HepG2 (cell line): ENCODE measurements around the gene DVL3. TPM values are rescaled to one million over a fixed set of nuclear protein-coding genes. Genes with fewer than 3 reads are reported as not detected.

Experiments used
- ATAC-seq: fragments of 200-7000 bp; cut with Tn5 transposase; 3 replicates; pipeline ENCODE4 v1.9.1; 2020; ENCODE audit warnings: mild to moderate bottlenecking, moderate library complexity
- BruUV-seq: library from RNA; stranded (reverse); fragments of 400-500 nt; replicated peaks from 2 replicates; lab custom pipeline; 2021; lab: Mats Ljungman, UMichigan
- CTCF ChIA-PET: fragments of 300-600 bp; formaldehyde crosslinking; extraction: SDS; loops from one replicate; lab custom pipeline; 2021; ENCODE audit warnings: low total read pairs, inconsistent platforms, low intra/inter-chr PET ratio; lab: Yijun Ruan, JAX
- POLR2A ChIA-PET: fragments of 350-600 bp; sonication (Branson Sonifier 250); formaldehyde crosslinking; loops from one replicate; lab custom pipeline; 2020; ENCODE audit warnings: antibody characterized with exemption, inconsistent platforms; lab: Yijun Ruan, JAX
- DNase-seq: peaks from one replicate; pipeline ENCODE4 v3.0.0-alpha.2; 2015; ENCODE audit warnings: low spot score
- FAIRE-seq: peaks from 3 replicates; lab custom pipeline; 2011; peaks lifted over from hg19 to GRCh38; lab: Jason Lieb, UNC
- H2AFZ ChIP-seq: one replicate; pipeline ENCODE4 v1.6.1; 2011; ENCODE audit warnings: low read length, inconsistent platforms
- H3K27ac ChIP-seq: fragments of 300-600 bp; 3 replicates; pipeline ENCODE4 v1.8.0; 2011; ENCODE audit warnings: mixed run types, mild to moderate bottlenecking, mixed read lengths, low read length, inconsistent platforms; ENCODE audit not compliant: insufficient read depth; ENCODE audit errors: extremely low read length
- H3K27me3 ChIP-seq, 2 experiments: fragments of 200-600 bp in 1 of 2; 2 replicates in 1 of 2; 3 replicates in 1 of 2; pipeline versions ENCODE4 v1.6.0 to v1.8.0; 2011; ENCODE audit warnings: low read length in 2 of 2, mild to moderate bottlenecking in 2 of 2, moderate library complexity in 2 of 2, inconsistent platforms in 1 of 2; ENCODE audit not compliant: insufficient read depth in 2 of 2, control insufficient read depth in 1 of 2
- H3K36me3 ChIP-seq, 2 experiments: fragments of 200-600 bp in 1 of 2; replicated peaks in 1 of 2; 2 replicates in 1 of 2; 3 replicates in 1 of 2; pipeline versions ENCODE4 v1.5.1 to v1.8.0; 2011; ENCODE audit warnings: low read length in 2 of 2, inconsistent platforms in 1 of 2; ENCODE audit not compliant: insufficient read depth in 2 of 2, control insufficient read depth in 1 of 2
- H3K4me1 ChIP-seq: 2 replicates; pipeline ENCODE4 v1.5.1; 2012; ENCODE audit warnings: low read length, inconsistent platforms; ENCODE audit not compliant: insufficient read depth
- H3K4me2 ChIP-seq: 2 replicates; pipeline ENCODE4 v1.6.0; 2011; ENCODE audit warnings: low read depth, low read length, inconsistent platforms
- H3K4me3 ChIP-seq, 3 experiments: fragments of 200-600 bp in 1 of 3; sonication (generic), shearing (Covaris generic) in 1 of 3; replicated peaks in 1 of 3; 2 replicates each; pipeline ENCODE4 v1.5.1; 2011 to 2016; ENCODE audit warnings: low read length in 3 of 3, inconsistent platforms in 2 of 3, low read depth in 2 of 3, mild to moderate bottlenecking in 2 of 3, control low read depth in 1 of 3, mixed read lengths in 1 of 3; ENCODE audit not compliant: insufficient read depth in 1 of 3
- H3K79me2 ChIP-seq: one replicate; pipeline ENCODE4 v1.6.1; 2011; ENCODE audit warnings: low read length, inconsistent platforms; ENCODE audit not compliant: insufficient read depth
- H3K9ac ChIP-seq: 2 replicates; pipeline ENCODE4 v1.6.0; 2011; ENCODE audit warnings: mild to moderate bottlenecking, low read depth, low read length, inconsistent platforms; ENCODE audit not compliant: insufficient read depth
- H3K9me3 ChIP-seq: 2 replicates; pipeline ENCODE4 v1.5.1; 2012; ENCODE audit warnings: mild to moderate bottlenecking, low read length
- H4K20me1 ChIP-seq: 2 replicates; pipeline ENCODE4 v1.6.0; 2011; ENCODE audit warnings: inconsistent platforms, mild to moderate bottlenecking, low read length, moderate library complexity; ENCODE audit not compliant: insufficient read depth
- FOXO4 ChIP-seq: sonication (generic); formaldehyde crosslinking; conservative IDR thresholded peaks from 2 replicates; pipeline ENCODE4 v1.8.1; 2023; ENCODE audit warnings: missing genetic modification reagents
- MAF1 ChIP-seq: sonication (generic); formaldehyde crosslinking; IDR thresholded peaks from 2 replicates; pipeline ENCODE4 v1.5.0; 2020; ENCODE audit warnings: missing genetic modification reagents, borderline replicate concordance
- MED13 ChIP-seq: sonication (generic); formaldehyde crosslinking; IDR thresholded peaks from 2 replicates; pipeline ENCODE4 v1.5.0; 2020; ENCODE audit warnings: missing genetic modification reagents
- RBAK ChIP-seq: sonication (generic); formaldehyde crosslinking; IDR thresholded peaks from 2 replicates; pipeline ENCODE4 v1.5.1; 2020; ENCODE audit warnings: mild to moderate bottlenecking, missing genetic modification reagents
- REST ChIP-seq, 2 experiments: IDR thresholded peaks; 2 replicates each; pipeline ENCODE4 v1.6.1; 2011 to 2012; ENCODE audit warnings: low read length in 2 of 2, borderline replicate concordance in 1 of 2, low read depth in 1 of 2, mild to moderate bottlenecking in 1 of 2, moderate library complexity in 1 of 2
- ZC3H13 ChIP-seq: sonication (generic); formaldehyde crosslinking; IDR thresholded peaks from 2 replicates; pipeline ENCODE4 v1.8.1; 2023; ENCODE audit warnings: mild to moderate bottlenecking, missing genetic modification reagents, moderate library complexity
- ZFP90 ChIP-seq: sonication (generic); formaldehyde crosslinking; IDR thresholded peaks from 2 replicates; pipeline ENCODE4 v1.8.0; 2022; ENCODE audit warnings: missing genetic modification reagents, mild to moderate bottlenecking, inconsistent platforms, borderline replicate concordance
- ZNF510 ChIP-seq: sonication (generic); formaldehyde crosslinking; IDR thresholded peaks from 2 replicates; pipeline ENCODE4 v1.4.0; 2020; ENCODE audit warnings: low read depth, mild to moderate bottlenecking, missing genetic modification reagents
- ZNF790 ChIP-seq: sonication (generic); formaldehyde crosslinking; IDR thresholded peaks from 2 replicates; pipeline ENCODE4 v1.8.0; 2022; ENCODE audit warnings: missing genetic modification reagents, mild to moderate bottlenecking, borderline replicate concordance
- ZNF800 ChIP-seq: sonication (generic); formaldehyde crosslinking; IDR thresholded peaks from 2 replicates; pipeline ENCODE4 v1.4.0; 2020; ENCODE audit warnings: missing genetic modification reagents
- ZSCAN29 ChIP-seq: sonication (generic); formaldehyde crosslinking; conservative IDR thresholded peaks from 2 replicates; pipeline ENCODE4 v1.4.0; 2020; ENCODE audit warnings: mild to moderate bottlenecking, missing genetic modification reagents
- ZSCAN30 ChIP-seq: sonication (generic); formaldehyde crosslinking; IDR thresholded peaks from 2 replicates; pipeline ENCODE4 v1.5.0; 2020; ENCODE audit warnings: mild to moderate bottlenecking, missing genetic modification reagents
- WGBS: methylation state at CpG from one replicate; pipeline ENCODE4 v1.1.6; 2017; ENCODE audit warnings: low lambda C conversion rate; 5-methylcytosine and 5-hydroxymethylcytosine counted together
- in situ Hi-C: cut with HindIII; loops from 2 replicates; pipeline ENCODE4 v1.10.0; 2017; ENCODE audit warnings: low pct_unique_long_range_greater_than_20kb; ENCODE audit not compliant: extremely low pct_ligation_motif_present
- intact Hi-C: fragments of 100-400 bp; cut with micrococcal nuclease; formaldehyde crosslinking; loops from one replicate; pipeline ENCODE4 v1.10.0; 2022; ENCODE audit not compliant: unreplicated experiment
- polyA plus RNA-seq, 8 experiments: library from polyadenylated mRNA; depleted of rRNA in 3 of 8; stranded (reverse) in 7 of 8; unstranded in 1 of 8; fragments of >200 nt; fragmentation: Illumina TruSeq in 4 of 8; extraction: Trizol in 4 of 8; gene quantifications; 2 replicates each; pipeline versions ENCODE4 v1.2.1 to v1.2.3, GENCODE V29; 2011 to 2016; ENCODE audit warnings: low read depth in 4 of 8, missing spikeins in 1 of 8, mixed read lengths in 1 of 8; ENCODE audit not compliant: insufficient read depth in 1 of 8
- total RNA-seq, 5 experiments: library from RNA; depleted of rRNA; stranded (reverse); fragments of >200 nt; fragmentation: Illumina TruSeq; extraction: Trizol; gene quantifications; 2 replicates each; pipeline ENCODE4 v1.2.3, GENCODE V29; 2016; ENCODE audit warnings: low read depth in 1 of 5
- TF ChIP-seq, protein P1 (sequence below): sonication (generic); formaldehyde crosslinking; IDR thresholded peaks from 2 replicates; pipeline ENCODE4 v1.4.0; 2020; ENCODE audit warnings: missing genetic modification reagents
- TF ChIP-seq, protein P2 (sequence below): sonication (generic); formaldehyde crosslinking; IDR thresholded peaks from 2 replicates; pipeline ENCODE4 v1.8.1; 2023; ENCODE audit warnings: mild to moderate bottlenecking, missing genetic modification reagents

The DVL3 gene
- total and polyA plus RNA-seq, 2 of the 13 experiments (the other 11 are each of a cell fraction or from before 2014, with no cell fraction given), result 29.0 to 36.1 TPM

GRCh38 chr3:184134746-184135148 lies 20.4 kb upstream of the DVL3 start:
- 1% methylated on average over 18 of the region's 21 CpGs for WGBS
- in situ Hi-C loops (loop anchor here (25.0 kb wide), 1 partner anchor 247 kb away; the partner anchor contains the start of gene PARL), intact Hi-C loops (loop anchor here (2.0 to 5.0 kb wide), 2 partner anchors 92 to 240 kb away; no protein-coding TSS in a partner anchor)
- Histone ChIP-seq H3K27ac (peak overlapping the region; percentile 61), H3K4me1 (peaks cover 23% of the 10 kb centered on the region), H3K4me2 (peak overlapping the region; percentile 82), H3K4me3 (peak overlapping the region; percentile 86 to 94 (median 93)), H3K27me3 (no peaks in the 10 kb centered on the region; a peak in 1 of 5 replicates), H4K20me1 (no peaks in the 10 kb centered on the region), H3K36me3 (peaks cover 2 to 6% of the 10 kb centered on the region in 2 experiments; a peak in 3 of 5 replicates), H2AFZ (peak overlapping the region; percentile 56), H3K9me3 (no peaks in the 10 kb centered on the region), H3K79me2 (peaks cover 30% of the 10 kb centered on the region), H3K9ac (peak overlapping the region; percentile 89)
- DNase-seq (no peak), ATAC-seq (peak; percentile 47), FAIRE-seq (no peak)
- ChIA-PET POLR2A (interaction anchor here (0.8 to 2.8 kb wide), 12 partner anchors 10 to 250 kb away, joined by 3 to 28 read pairs (median 5); partner anchors contain the start of genes ABCC5, ABCF3, DVL3 and PARL), CTCF (no interaction called here)
- TSS peak; percentile 86 for BruUV-seq
- TF ChIP-seq REST (IDR thresholded peaks at IDR 0.05; ENCODE audit: borderline replicate concordance in 1 of 2, low read depth in 1 of 2, low read length in 2 of 2) (no peak), ZC3H13 (0 out of 2 replicates have a peak, but pooled peaks have one; percentile 12), ZNF800 (CRISPR knock-in tag) (no peak), ZNF790 (CRISPR knock-in tag) (0 out of 2 replicates have a peak, but pooled peaks have one; percentile 58), MAF1 (CRISPR knock-in tag) (no peak), ZNF510 (CRISPR knock-in tag) (no peak), FOXO4 (CRISPR knock-in tag) (0 out of 2 replicates have a peak, but pooled peaks have one; percentile 71), MED13 (peak; percentile 32; the same call in 1 of the 2 replicates), ZSCAN29 (CRISPR knock-in tag) (no peak), RBAK (CRISPR knock-in tag) (no peak), ZSCAN30 (CRISPR knock-in tag) (0 out of 2 replicates have a peak, but pooled peaks have one; percentile 46), ZFP90 (CRISPR knock-in tag) (no peak)
- TF ChIP-seq, protein P1, sequence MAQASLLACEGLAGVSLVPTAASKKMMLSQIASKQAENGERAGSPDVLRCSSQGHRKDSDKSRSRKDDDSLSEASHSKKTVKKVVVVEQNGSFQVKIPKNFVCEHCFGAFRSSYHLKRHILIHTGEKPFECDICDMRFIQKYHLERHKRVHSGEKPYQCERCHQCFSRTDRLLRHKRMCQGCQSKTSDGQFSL (CRISPR knock-in tag), result 0 out of 2 replicates have a peak, but pooled peaks have one; percentile 37
- TF ChIP-seq, protein P2, sequence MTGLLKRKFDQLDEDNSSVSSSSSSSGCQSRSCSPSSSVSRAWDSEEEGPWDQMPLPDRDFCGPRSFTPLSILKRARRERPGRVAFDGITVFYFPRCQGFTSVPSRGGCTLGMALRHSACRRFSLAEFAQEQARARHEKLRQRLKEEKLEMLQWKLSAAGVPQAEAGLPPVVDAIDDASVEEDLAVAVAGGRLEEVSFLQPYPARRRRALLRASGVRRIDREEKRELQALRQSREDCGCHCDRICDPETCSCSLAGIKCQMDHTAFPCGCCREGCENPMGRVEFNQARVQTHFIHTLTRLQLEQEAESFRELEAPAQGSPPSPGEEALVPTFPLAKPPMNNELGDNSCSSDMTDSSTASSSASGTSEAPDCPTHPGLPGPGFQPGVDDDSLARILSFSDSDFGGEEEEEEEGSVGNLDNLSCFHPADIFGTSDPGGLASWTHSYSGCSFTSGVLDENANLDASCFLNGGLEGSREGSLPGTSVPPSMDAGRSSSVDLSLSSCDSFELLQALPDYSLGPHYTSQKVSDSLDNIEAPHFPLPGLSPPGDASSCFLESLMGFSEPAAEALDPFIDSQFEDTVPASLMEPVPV (CRISPR knock-in tag), result 0 out of 2 replicates have a peak, but pooled peaks have one; percentile 23
